Measurements from ENCODE around the gene TRAF7.

DNA sequence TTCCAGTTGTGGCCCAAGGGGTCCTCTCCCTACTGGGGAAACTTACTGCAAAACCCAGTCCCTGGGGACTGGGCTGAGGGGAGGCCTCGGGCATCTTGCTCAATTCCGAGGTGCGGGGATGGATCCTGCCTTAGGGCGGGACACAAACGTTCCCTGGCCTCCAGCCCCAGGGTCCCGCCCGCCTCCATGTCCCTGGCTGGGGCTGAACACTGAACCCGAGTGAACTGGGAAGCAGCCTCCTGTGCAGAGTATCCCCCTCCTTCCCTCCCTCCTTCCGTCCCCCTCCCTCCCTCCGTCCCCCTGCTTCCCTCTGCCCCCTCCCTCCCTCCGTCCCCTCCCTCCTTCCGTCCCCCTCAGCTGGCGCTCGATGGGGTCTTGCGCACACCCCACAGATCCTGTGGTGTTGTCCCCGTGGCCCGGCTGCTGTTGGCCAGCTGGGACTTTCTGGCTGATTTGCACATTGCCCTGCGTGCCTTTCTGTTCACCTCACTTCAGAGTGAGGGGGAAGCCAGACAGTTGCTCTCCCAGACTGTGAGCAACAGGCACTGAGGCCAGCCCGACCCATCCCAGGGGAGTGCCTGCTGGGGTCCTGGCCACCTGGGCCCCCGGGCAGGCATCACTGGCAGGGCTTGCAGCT, 5.5 kb downstream of the TRAF7 start:
- TF ChIP-seq, protein P1, sequence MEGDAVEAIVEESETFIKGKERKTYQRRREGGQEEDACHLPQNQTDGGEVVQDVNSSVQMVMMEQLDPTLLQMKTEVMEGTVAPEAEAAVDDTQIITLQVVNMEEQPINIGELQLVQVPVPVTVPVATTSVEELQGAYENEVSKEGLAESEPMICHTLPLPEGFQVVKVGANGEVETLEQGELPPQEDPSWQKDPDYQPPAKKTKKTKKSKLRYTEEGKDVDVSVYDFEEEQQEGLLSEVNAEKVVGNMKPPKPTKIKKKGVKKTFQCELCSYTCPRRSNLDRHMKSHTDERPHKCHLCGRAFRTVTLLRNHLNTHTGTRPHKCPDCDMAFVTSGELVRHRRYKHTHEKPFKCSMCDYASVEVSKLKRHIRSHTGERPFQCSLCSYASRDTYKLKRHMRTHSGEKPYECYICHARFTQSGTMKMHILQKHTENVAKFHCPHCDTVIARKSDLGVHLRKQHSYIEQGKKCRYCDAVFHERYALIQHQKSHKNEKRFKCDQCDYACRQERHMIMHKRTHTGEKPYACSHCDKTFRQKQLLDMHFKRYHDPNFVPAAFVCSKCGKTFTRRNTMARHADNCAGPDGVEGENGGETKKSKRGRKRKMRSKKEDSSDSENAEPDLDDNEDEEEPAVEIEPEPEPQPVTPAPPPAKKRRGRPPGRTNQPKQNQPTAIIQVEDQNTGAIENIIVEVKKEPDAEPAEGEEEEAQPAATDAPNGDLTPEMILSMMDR (IDR thresholded peaks at IDR 0.05): no peak
- TF ChIP-seq POLR2AphosphoS5 (IDR thresholded peaks at IDR 0.05) (peak; percentile 29 to 31), EP300 (IDR thresholded peaks at IDR 0.05) (no peak)
